ENCODE results near the gene C14orf119.

The C14orf119 gene

GRCh38 chr14:23139874-23140273, 44.6 kb downstream of the C14orf119 start:
- Histone ChIP-seq H3K27ac (no peak overlapping the region), H3K4me3 (ENCODE audit: low read depth, low read length) (no peak overlapping the region), H3K36me3 (replicated peaks) (no peaks in the 10 kb centered on the region), H3K27me3 (replicated peaks) (peaks cover 5% of the 10 kb centered on the region)
- no peak for TF ChIP-seq CTCF (IDR thresholded peaks at IDR 0.05; ENCODE audit: low read depth, low read length, missing control alignments)
- in situ Hi-C loops (cut with HindIII; ENCODE audit: low pct_ligation_motif_present, low sequenced_read_pairs), result no loop called here
- no peak for DNase-seq

DNA sequence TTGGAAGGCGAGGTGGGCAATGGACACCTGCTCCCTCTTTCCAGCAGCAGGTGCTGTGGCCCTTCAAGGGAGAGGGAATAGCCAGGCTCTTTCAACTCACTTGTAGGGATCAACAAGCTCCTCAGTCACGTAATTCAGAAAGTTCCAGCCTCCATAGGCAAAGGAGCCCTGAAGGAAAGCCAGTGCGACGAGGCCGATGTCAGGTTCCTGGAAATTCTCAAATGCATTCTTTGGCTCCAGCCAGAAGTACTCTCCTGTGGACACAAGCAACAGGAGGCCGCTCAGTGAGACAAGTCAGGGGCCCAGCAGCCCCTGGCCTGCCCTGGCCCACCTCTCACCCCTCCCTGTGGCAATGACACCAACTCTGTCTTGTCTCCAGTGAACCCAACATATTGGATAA, 45.1 kb downstream of the C14orf119 start:
- Histone ChIP-seq H3K36me3 (replicated peaks) (no peaks in the 10 kb centered on the region), H3K4me3 (ENCODE audit: low read depth, low read length) (no peak overlapping the region), H3K27ac (no peak overlapping the region), H3K27me3 (replicated peaks) (peaks cover 5% of the 10 kb centered on the region)
- in situ Hi-C loops (cut with HindIII; ENCODE audit: low pct_ligation_motif_present, low sequenced_read_pairs), result no loop called here
- no peak for DNase-seq
- TF ChIP-seq CTCF (IDR thresholded peaks at IDR 0.05; ENCODE audit: low read depth, low read length, missing control alignments), result no peak

GRCh38 chr14:23141706-23142444, 46.6 kb downstream of the C14orf119 start:
- H3K36me3 ChIP-seq (replicated peaks), result no peaks in the 10 kb centered on the region
- H3K4me3 ChIP-seq (ENCODE audit: low read depth, low read length), result no peak overlapping the region
- H3K27me3 ChIP-seq (replicated peaks), result peaks cover 5% of the 10 kb centered on the region
- no peak for TF ChIP-seq CTCF (IDR thresholded peaks at IDR 0.05; ENCODE audit: low read depth, low read length, missing control alignments)
- in situ Hi-C loops (cut with HindIII; ENCODE audit: low pct_ligation_motif_present, low sequenced_read_pairs), result no loop called here
- DNase-seq, result peak; percentile 4
- H3K27ac ChIP-seq, result no peak overlapping the region

GRCh38 chr14:23142826-23143225, 47.5 kb downstream of the C14orf119 start:
- in situ Hi-C loops (cut with HindIII; ENCODE audit: low pct_ligation_motif_present, low sequenced_read_pairs), result no loop called here
- Histone ChIP-seq H3K27ac (no peak overlapping the region), H3K4me3 (ENCODE audit: low read depth, low read length) (no peak overlapping the region), H3K36me3 (replicated peaks) (no peaks in the 10 kb centered on the region), H3K27me3 (replicated peaks) (peaks cover 5% of the 10 kb centered on the region)
- no peak for DNase-seq
- no peak for TF ChIP-seq CTCF (IDR thresholded peaks at IDR 0.05; ENCODE audit: low read depth, low read length, missing control alignments)

- H3K27me3 ChIP-seq (replicated peaks), result peaks cover 5% of the 10 kb centered on the region
- no peak for TF ChIP-seq CTCF (IDR thresholded peaks at IDR 0.05; ENCODE audit: low read depth, low read length, missing control alignments)
- H3K4me3 ChIP-seq (ENCODE audit: low read depth, low read length), result no peak overlapping the region
- no peak overlapping the region for H3K27ac ChIP-seq
- no peak for DNase-seq
- no peaks in the 10 kb centered on the region for H3K36me3 ChIP-seq (replicated peaks)
- in situ Hi-C loops (cut with HindIII; ENCODE audit: low pct_ligation_motif_present, low sequenced_read_pairs), result no loop called here
These were observed 48.6 kb downstream of the C14orf119 start for GRCh38 chr14:23143911-23144310.
